Muscle layer of duodenum (tissue), 2 donors: ENCODE measurements around the gene OLFM3.

Source experiments
- H3K27ac ChIP-seq: one replicate; pipeline ENCODE4 v1.7.0; 2013; ENCODE audit warnings: mild to moderate bottlenecking, low read length
- H3K27me3 ChIP-seq: one replicate; pipeline ENCODE4 v1.7.0; 2013; ENCODE audit warnings: low read depth, mild to moderate bottlenecking, control low read depth, low read length
- H3K36me3 ChIP-seq, 2 donors: one replicate each; pipeline ENCODE4 v1.7.0; 2013; ENCODE audit warnings: low read length in 2 of 2, control low read depth in 1 of 2, mild to moderate bottlenecking in 1 of 2; ENCODE audit not compliant: insufficient read depth in 2 of 2, control insufficient read depth in 1 of 2
- H3K4me1 ChIP-seq, 2 donors: one replicate each; pipeline ENCODE4 v1.7.0; 2013; ENCODE audit warnings: low read length in 2 of 2, mild to moderate bottlenecking in 2 of 2, control low read depth in 1 of 2, moderate library complexity in 1 of 2; ENCODE audit not compliant: insufficient read depth in 2 of 2, control insufficient read depth in 1 of 2
- H3K4me3 ChIP-seq, 2 donors: one replicate each; pipeline ENCODE4 v1.7.0; 2013; ENCODE audit warnings: low read length in 2 of 2, low read depth in 1 of 2, mild to moderate bottlenecking in 1 of 2
- H3K9me3 ChIP-seq, 2 donors: one replicate each; pipeline ENCODE4 v1.7.0; 2013; ENCODE audit warnings: low read length in 2 of 2, control low read depth in 1 of 2, mild to moderate bottlenecking in 1 of 2; ENCODE audit not compliant: control insufficient read depth in 1 of 2
- donor health status: healthy.

OLFM3 gene

DNA sequence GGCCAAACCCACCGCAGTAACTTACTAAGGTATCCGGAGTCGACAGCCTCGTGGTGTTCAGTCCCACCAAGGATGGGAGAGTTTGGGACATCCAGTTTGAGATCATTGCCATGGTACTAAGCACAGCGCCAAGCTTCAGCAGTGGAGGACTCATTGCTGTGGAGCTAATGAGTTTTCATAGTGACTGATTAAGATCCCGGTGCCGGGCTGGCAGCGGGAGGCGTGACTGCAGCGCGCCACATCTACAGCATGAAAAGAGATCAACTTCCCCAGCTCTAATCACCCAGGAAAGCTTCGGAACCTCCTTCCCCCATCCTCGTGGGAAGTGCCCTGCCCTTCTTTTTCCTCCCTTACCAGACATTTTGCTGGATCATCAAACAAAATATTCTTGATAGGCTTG is 149.9 kb downstream of the OLFM3 start:
- Histone ChIP-seq H3K27ac (no peak overlapping the region), H3K9me3 (no peaks in the 10 kb centered on the region), H3K4me1 (no peaks in the 10 kb centered on the region), H3K27me3 (no peaks in the 10 kb centered on the region), H3K4me3 (no peak overlapping the region), H3K36me3 (no peaks in the 10 kb centered on the region)

- Histone ChIP-seq H3K27ac (no peak overlapping the region), H3K4me1 (no peaks in the 10 kb centered on the region)
Observed at GRCh38 chr1:101843160-101843559, 153.6 kb downstream of the OLFM3 start.

GRCh38 chr1:101841824-101842223 is 154.9 kb downstream of the OLFM3 start:
- H3K27ac ChIP-seq, result no peak overlapping the region

More at GRCh38 chr1:101843160-101843559, 153.6 kb downstream of the OLFM3 start:
- H3K36me3 ChIP-seq, result no peaks in the 10 kb centered on the region
- no peak overlapping the region for H3K4me3 ChIP-seq
- no peaks in the 10 kb centered on the region for H3K27me3 ChIP-seq
- H3K9me3 ChIP-seq, result no peaks in the 10 kb centered on the region

GRCh38 chr1:101835988-101836387 is 160.7 kb downstream of the OLFM3 start:
- H3K4me3 ChIP-seq, result no peak overlapping the region
- H3K9me3 ChIP-seq, result no peaks in the 10 kb centered on the region
- no peak overlapping the region for H3K27ac ChIP-seq
- no peaks in the 10 kb centered on the region for H3K27me3 ChIP-seq
- H3K4me1 ChIP-seq, result no peaks in the 10 kb centered on the region
- no peaks in the 10 kb centered on the region for H3K36me3 ChIP-seq

More at GRCh38 chr1:101841824-101842223, 154.9 kb downstream of the OLFM3 start:
- Histone ChIP-seq H3K27me3 (no peaks in the 10 kb centered on the region), H3K4me3 (no peak overlapping the region), H3K9me3 (no peaks in the 10 kb centered on the region), H3K4me1 (no peaks in the 10 kb centered on the region), H3K36me3 (no peaks in the 10 kb centered on the region)

DNA sequence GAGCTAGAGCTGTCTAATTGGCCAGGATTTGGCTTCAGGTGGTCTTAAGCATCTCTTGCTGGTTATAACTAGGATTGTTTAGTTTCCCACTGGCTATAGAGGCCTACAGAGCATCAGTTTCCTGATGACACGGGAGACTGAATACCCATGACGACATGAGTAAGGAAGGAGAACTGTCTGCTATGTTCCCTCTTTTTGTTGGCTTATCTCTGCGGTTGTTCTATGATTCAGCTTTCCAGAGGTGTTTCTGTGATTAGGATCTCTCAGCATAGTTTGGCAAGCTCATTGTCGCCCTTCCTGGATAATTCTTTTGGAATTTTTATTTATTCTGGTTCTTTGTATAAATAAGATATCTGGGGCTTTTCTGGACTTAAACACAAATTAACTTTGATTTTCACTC is 163.4 kb downstream of the OLFM3 start:
- Histone ChIP-seq H3K27ac (no peak overlapping the region), H3K27me3 (no peaks in the 10 kb centered on the region), H3K4me1 (no peaks in the 10 kb centered on the region), H3K36me3 (no peaks in the 10 kb centered on the region), H3K9me3 (no peaks in the 10 kb centered on the region), H3K4me3 (no peak overlapping the region)

GRCh38 chr1:101826416-101826815 is 170.3 kb downstream of the OLFM3 start:
- Histone ChIP-seq H3K36me3 (no peaks in the 10 kb centered on the region), H3K4me3 (no peak overlapping the region), H3K9me3 (no peaks in the 10 kb centered on the region), H3K27ac (no peak overlapping the region), H3K4me1 (no peaks in the 10 kb centered on the region), H3K27me3 (no peaks in the 10 kb centered on the region)

DNA sequence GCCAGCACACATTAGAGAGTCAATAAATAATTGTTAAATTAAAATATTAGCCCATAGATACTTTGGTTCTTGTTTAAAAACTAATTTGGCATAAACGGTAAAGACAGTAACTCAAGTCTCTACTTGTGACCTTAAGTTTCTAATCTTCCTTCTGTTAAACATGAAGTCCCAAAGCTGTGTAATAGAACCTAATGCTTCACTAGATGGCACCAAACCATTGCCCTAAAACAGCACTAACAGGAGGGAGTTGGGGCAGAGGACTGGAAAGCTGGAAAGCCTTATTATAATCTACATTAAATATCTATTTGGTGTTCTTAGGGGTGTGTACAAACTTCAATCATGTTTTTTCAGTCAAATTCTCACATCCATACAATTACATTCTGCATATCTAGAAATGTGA is 176.7 kb downstream of the OLFM3 start:
- H3K36me3 ChIP-seq, result no peaks in the 10 kb centered on the region
- no peaks in the 10 kb centered on the region for H3K4me1 ChIP-seq
- H3K9me3 ChIP-seq, result no peaks in the 10 kb centered on the region
- H3K27me3 ChIP-seq, result no peaks in the 10 kb centered on the region
- no peak overlapping the region for H3K4me3 ChIP-seq
- H3K27ac ChIP-seq, result no peak overlapping the region

GRCh38 chr1:101816262-101816661 is 180.5 kb downstream of the OLFM3 start:
- no peak overlapping the region for H3K4me3 ChIP-seq
- no peaks in the 10 kb centered on the region for H3K9me3 ChIP-seq
- H3K36me3 ChIP-seq, result no peaks in the 10 kb centered on the region
- no peak overlapping the region for H3K27ac ChIP-seq
- no peaks in the 10 kb centered on the region for H3K4me1 ChIP-seq
- H3K27me3 ChIP-seq, result no peaks in the 10 kb centered on the region

DNA sequence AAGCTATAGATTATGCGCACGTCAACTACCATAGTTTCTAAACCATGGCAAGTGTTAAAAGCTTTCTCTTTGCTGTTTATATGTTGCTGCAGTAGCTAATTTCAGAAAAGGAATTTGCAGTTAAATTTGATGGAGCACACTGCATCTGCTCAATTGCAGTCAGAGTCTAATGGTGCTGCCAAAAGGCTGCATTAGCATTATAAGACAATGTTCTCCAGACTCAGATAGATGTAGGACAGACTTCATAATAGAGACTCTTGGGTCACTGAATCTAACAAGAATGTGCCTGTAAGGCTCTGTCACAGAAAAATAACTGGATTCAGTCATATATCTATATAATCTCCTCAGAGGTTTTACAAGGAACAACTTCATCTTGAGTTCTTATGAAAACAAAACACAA is 198.3 kb downstream of the OLFM3 start:
- Histone ChIP-seq H3K36me3 (no peaks in the 10 kb centered on the region), H3K4me1 (no peaks in the 10 kb centered on the region), H3K4me3 (no peak overlapping the region), H3K27ac (no peak overlapping the region), H3K9me3 (no peaks in the 10 kb centered on the region), H3K27me3 (no peaks in the 10 kb centered on the region)

- H3K4me1 ChIP-seq, result no peaks in the 10 kb centered on the region
- H3K27ac ChIP-seq, result no peak overlapping the region
- no peaks in the 10 kb centered on the region for H3K9me3 ChIP-seq
- no peak overlapping the region for H3K4me3 ChIP-seq
- H3K36me3 ChIP-seq, result no peaks in the 10 kb centered on the region
- H3K27me3 ChIP-seq, result no peaks in the 10 kb centered on the region
Observed at GRCh38 chr1:101797722-101798121, 199.0 kb downstream of the OLFM3 start.

DNA sequence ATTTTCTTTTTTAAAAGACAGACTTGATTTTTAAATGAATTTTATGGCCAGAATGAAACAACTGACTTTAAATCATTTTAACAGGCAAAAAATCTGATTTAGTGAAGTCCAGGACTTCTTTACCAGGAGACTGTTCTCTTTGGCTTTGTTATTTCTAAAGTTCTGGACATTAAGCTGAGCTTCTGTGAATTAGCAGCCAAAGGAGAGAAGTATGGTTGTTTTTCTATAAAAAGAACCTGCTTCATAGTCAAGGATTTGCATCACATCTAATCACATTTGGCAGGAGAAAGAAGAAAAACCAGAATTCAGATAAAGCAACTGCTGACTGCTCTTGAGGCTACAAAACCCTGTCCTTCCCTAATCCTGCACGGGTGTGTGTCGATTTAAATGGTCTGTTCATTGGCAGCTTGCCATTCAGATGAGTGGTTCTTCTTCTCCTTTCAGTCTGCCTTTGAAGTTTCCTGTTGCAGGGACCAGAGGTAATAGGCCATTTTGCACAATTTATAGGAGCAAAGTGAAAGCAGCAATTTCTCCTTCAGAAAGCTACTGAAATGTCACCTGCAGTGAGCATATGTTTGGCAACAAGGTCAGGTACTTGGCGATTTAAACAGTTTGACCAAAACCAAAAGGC is 215.4 kb downstream of the OLFM3 start:
- Histone ChIP-seq H3K9me3 (no peaks in the 10 kb centered on the region), H3K36me3 (no peaks in the 10 kb centered on the region), H3K27me3 (no peaks in the 10 kb centered on the region), H3K4me3 (no peak overlapping the region), H3K27ac (no peak overlapping the region), H3K4me1 (no peaks in the 10 kb centered on the region)

- Histone ChIP-seq H3K9me3 (no peaks in the 10 kb centered on the region), H3K36me3 (no peaks in the 10 kb centered on the region), H3K27ac (no peak overlapping the region), H3K4me3 (no peak overlapping the region), H3K4me1 (no peaks in the 10 kb centered on the region), H3K27me3 (no peaks in the 10 kb centered on the region)
Observed at GRCh38 chr1:101769520-101769919, 227.2 kb downstream of the OLFM3 start.
